DLD1 (cell line): ENCODE data around the gene GAMT.

ENCODE experiments used
- in situ Hi-C: cut with HindIII; loops from 2 replicates; pipeline ENCODE4 v1.10.0; 2017; ENCODE audit warnings: low sequenced_read_pairs

The GAMT gene

DNA sequence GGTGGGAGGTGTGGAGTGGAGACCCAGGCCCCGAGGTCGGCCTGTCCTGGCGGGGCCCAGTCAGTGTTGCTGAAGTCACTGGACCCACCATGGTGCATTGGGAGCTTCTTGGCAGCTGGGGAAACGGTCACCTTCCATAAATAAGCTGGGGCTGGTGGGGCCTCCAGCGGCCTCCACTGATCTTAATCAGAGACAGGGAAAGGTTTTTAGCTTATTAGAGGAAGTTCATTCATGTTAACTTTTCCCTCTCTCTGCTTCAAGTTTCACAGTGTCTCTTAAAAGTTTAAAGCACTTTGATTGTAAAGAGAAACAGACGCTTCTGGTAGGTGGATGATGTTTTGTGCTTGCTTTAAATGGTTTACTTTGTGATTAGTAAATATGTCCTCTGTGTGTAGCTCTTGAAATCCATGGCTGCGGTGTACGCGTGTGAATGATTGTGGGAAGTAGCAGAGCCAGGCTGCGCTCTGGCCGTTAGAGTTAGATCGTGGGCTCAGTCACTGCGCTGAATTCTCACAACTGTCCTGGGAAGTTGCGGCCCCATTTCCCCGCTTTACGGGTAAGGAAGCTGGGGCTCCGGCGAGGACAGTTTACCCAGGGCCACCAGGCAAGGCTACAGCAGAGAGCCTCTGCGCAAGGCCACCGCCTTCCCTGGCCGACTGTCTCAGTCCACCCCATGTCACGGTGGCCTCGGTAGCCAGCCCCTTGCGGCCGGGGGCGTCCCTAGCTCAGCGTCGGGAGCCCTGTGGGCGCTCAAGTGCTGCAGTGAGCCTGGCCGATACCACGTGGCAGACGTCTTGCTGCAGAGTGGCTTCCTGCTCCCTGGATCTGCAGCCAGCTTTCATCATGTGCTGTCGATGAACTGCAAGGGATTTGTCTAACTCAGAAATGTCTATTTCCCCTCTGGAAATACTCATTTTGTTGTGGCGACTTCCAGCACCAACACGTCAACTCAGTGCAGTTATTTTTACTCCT, 34.2 kb downstream of the GAMT start:
- in situ Hi-C loops, result no loop called here

DNA sequence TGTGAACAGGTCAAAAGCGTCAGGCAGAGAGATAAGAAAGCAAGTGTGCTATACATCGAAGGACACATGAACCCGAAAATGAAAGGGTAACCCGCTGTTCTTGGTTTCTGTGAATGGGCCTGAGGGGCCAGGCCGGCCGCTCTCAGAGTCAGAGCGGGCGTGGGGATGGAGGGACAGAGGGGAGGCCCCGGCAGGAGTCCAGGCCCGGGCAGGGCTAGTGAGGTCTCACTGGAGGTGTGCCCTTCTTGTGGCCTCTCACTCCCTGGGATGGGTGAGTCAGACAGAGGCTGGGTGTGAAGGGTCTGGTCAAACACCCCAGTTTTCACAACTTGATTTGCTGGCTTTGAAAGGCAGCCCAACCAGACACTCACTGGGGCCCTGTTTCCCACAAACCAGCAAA, 35.0 kb downstream of the GAMT start:
- in situ Hi-C loops, result no loop called here

DNA sequence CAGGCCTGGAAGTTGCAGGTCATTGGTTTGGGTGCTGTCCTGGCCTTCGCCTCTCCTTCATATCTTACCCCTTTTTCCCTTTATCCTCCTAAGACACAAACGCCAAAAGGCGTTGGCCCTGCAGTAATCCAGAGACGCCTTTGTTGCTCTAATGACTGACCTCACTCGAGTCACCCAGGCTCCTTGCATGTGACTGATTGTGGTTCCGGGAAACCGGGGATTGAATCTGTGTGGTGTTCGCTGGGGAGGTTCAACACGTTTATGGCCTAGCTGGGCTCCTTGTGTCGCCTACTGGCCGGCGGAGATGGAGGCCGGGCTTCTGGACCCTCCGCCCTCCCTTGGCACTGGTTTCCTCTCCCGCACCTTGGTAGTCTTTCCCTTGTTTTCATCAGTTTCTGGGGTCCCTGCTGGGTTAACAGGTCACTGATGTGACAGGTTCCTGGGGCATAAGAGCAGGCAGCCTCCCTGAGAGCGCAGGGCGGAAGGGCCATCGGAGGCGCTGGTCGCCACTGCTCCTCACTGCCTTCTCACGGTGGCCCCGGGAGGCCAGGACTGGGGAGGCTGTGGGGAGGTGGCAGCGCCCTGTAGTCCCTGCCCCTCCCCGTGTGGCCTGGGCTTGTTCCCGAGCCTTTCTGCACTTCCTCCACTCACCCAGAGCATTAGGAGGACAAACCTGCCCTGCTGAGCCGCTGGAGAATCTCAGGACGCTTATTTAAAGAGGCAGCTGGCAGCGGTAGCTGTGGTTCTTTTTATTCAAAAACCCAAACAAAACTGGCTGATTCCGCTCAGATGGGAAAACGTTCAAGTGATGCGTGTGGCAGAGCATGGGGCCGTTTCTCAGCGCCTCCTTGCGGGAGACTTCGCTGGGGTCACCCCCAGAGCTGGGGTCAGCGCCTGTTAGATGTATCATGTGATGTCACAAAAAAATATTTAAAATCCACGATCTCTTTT, 35.7 kb downstream of the GAMT start:
- in situ Hi-C loops, result no loop called here

DNA sequence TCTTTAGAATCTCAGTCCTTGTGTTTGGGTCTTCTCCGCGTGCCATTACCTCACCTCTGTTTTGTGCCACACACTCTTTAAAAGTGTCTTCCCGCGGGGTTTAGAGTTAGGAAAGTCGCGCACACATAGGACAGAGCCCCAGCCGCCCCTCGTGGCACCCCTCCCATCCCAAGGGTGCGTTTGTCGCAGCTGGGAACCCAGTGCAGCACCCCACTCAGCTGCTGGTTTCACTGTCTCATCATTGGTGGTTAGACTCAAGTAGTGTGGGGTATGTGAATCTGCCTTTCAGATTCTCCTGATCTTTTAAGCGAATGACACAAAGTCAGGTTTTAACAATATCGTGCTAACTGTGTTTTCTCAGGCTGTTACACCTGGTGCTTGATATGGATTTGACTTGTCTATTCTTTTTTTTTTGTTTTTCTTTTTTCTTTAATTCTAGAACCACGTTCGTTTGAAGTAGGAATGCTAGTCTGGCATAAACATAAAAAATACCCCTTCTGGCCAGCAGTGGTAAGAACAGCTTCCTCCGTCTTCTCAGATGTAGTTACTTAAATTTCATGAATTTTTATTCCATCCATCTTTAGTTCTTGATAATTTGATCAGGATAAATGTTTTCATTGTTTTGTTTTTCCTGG, 37.2 kb downstream of the GAMT start:
- in situ Hi-C loops, result no loop called here

DNA sequence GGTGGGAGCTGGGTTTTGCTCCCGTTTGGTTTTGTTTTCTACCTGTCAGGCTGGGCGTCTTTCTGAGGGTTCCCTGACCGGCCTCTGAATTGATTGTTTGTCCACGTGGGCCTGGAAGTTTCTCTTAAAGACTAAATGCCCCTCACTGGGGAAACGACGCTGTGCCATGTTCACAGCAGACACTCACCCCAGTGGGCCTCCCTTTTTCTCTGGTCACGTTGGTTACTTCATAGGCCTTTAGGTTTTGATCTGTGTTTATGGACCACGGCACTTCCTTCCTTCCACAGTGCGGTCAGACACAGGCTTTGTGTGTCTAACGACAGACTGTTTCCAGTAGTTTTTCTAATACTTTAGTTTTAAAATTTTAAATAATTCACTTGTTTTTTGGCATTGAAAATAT, 37.7 kb downstream of the GAMT start:
- in situ Hi-C loops, result no loop called here

DNA sequence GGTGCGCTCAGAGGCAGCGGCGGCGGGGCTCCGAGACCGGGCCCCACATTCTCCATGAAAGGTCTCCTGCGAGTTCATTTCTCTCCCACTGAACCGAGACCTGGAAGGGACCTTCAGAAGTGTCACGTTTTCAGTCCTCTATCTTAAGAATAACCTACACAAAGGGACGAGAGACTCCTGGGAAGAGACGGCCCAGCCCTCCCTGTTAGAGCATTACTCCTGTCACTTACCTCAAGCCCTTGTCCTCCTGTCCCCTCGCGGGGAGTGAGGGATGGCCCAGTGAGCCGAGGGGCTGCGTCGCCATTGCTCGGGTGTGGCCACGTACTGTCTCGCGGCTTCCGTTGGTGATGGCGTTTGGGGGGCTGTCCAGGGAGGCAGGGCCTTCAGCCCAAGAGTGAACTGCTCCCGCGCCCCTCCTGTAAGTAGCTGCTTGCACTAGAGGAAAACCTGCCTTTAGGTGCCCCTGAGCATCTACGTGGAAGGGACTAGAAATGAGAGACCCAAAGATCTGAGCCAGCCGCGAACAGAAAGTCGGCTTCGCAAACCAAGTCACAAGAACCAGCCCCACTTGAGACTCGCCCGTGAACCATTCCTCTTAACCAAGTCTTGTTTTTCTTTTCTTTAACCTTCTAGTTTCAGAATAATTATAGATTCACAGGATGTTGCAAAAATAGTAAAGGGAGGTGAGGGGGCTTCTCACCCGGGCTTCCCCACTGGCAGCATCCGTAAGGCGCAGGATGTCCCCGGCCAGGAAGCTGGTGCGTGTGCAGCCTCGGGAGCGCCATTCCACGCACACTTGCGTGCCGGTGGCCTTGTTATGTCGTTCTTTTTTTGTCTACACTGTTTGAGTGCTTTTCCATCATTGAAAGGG, 38.7 kb downstream of the GAMT start:
- in situ Hi-C loops, result no loop called here

DNA sequence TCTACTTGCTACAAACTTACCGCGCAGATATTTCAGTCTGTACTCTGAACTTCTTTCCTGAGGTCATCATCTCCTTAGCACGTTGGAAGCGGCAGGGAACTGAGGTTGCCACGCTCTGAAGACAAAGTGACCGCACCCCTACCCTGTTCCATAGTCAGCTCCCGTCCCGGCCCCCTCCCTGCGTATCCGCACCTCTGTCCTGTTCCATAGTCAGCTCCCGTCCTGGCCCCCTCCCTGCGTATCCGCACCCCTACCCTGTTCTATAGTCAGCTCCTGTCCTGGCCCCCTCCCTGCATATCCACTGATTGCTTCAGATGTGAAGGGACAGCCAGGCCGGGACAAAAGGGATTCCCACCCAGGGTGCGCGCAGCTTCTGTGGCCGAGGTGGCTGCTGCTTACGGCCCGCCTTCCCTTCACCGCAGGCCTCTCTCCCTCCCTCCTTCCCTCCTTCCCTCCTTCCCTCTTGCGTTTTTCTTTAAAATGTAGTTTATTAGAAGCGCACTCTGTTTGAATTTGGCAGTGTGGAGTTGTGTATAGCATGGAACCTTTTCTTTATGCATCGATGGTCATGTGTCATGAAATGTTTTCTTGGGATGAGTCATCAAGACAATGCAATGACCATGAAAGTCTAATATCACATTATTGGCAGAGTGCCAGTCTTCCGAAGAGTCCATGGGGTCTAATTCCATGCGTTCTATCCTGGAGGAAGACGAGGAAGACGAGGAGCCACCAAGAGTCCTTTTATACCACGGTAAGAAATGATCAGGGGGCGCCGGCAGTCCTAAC, 39.5 kb downstream of the GAMT start:
- in situ Hi-C loops, result no loop called here

DNA sequence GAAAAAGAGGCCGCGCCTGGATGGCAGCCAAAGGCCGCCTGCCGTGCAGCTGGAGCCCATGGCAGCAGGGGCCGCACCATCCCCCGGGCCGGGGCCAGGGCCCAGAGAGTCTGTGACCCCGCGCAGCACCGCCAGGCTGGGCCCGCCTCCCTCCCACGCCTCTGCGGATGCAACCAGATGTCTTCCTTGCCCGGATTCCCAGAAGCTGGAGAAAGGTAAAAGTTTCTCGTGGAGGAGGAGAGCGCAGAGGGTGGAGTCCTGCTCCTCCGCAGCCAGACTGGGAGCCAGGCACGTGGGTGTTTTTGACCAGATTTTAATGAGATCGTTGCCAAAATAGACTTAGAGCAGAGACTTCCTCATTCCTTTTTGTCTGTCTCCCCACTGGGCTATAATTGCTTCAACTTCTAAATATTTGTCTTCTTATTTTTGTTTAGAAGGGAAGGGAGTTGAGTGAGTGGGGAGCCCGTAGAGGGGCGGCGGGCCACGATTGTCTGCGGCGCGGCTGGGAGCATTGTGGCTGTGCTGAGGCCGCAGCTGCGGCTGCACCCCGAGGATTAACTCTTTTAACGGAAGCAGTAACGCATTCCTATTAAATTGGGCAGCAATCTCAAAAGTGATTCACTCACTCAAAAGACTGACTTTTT, 40.4 kb downstream of the GAMT start:
- in situ Hi-C loops, result no loop called here

DNA sequence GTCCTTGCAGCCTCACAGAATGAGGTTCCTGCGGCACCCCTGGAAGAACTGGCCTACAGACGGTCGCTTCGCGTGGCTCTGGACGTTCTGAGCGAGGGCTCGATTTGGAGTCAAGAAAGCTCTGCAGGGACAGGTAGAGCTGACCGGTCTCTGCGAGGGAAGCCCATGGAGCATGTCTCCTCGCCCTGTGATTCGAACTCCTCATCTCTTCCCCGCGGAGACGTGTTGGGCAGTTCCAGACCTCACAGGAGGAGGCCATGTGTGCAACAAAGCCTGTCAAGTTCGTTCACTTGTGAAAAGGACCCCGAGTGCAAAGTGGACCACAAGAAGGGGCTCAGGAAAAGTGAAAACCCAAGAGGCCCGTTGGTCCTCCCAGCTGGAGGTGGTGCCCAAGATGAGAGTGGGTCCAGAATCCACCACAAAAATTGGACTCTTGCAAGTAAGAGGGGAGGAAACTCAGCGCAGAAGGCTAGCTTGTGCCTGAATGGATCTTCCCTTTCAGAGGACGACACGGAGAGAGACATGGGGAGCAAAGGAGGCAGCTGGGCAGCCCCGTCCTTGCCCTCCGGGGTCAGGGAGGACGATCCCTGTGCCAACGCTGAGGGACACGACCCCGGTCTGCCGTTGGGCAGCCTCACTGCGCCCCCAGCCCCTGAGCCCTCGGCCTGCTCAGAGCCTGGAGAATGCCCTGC, 41.1 kb downstream of the GAMT start:
- in situ Hi-C loops, result no loop called here

DNA sequence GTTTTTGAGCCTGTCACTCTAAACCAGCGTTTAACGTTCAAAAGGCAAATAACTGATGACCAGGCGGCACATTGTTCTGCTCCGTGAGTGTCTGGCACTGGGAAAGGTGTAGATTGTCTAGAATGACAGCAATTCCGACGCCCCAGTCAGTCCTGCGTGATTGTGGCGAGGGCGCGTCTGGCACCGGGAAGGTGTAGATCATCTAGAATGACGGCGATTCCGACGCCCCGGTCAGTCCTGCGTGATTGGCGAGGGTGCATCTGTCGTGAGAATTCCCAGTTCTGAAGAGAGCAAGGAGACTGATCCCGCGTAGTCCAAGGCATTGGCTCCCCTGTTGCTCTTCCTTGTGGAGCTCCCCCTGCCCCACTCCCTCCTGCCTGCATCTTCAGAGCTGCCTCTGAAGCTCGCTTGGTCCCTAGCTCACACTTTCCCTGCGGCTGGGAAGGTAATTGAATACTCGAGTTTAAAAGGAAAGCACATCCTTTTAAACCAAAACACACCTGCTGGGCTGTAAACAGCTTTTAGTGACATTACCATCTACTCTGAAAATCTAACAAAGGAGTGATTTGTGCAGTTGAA, 43.7 kb downstream of the GAMT start:
- in situ Hi-C loops, result no loop called here

DNA sequence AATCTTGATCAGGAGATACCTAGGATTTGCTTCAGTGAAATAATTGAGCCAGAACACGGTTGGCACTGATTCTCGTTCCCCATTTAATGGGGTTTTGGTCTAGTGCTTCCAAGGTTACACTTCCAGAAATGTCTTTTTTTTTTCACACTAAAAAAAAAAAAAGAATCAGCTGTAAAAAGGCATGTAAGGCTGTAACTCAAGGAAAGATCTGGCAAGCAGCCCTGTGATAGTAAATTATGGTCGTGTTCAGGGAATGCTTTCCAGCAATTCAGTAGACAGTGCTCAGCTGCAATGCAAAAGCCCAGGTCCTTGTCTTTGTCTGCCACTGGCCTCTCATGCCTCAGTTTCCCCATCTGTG, 44.9 kb downstream of the GAMT start:
- in situ Hi-C loops, result no loop called here

DNA sequence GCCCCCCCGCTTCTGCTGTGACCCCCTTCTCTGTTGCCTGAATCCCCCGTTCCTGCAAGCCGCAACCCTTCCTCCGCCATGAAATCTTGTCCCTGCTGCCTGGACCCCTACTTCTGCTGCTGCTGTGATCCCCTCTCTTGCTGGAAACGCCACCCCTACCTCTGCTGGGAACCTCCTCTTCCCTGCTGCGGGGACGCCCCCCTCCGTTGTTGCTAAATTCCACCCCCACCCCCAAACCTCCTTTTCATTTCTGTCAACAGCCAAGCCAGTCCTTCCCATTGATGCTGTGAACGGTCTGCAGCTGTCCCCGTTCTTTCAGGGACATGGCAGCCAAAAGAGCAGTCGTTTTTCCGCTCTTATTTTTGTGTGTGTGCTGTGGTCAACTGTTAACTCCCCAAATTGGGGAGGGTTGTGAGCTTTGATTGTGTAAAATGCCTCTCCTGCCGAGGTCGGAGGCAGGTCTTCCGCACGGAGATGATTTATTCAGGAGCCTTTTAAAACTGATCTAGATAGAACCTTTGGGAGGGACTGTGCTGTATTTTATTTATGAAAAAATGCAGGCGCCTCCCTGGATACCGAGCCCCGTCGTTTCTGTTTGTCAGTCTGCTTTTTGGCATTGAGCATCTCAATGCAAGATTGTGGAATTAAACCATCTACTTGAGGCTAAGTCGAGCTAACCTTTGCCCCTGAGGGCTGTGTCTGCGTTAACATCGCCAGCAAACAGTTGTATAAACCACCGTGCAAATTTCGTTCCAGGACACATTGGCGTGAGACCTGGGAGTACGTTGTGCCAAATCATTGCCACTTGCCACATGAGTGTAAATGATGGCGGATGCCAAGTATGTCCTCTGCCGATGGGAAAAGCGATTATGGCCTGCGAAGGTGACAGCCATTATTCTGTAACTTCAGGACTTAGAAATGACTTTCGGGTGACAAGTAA, 45.5 kb downstream of the GAMT start:
- in situ Hi-C loops, result no loop called here

DNA sequence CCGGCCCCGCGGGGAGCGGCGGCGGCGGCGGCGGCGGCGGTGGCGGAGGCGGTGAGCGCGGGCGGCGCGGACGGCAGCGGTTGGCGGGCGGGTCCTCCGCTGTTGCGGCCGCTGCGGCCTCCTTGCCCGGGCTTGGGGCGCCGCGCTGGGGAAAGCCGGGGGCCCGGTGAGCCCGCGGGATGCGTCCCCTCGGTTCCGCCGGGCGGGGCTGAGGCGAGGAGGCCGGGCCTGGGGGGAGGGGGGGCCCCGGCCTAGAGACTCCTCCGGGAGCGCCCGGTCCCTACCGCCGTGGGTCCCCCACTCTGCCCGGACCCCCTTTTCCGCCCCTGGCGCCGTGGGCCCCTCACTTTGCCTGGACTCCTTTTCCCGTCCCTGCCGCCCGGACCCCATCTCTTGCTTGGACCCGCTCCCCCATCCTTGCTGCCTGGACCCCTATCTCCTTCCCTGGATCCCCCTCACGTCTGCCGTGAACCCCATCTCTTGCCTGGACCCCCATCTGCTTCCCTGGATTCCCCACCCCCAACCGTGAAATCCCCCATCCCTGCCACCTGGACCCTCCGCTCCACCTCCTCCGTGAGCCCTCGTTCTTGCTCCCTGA, 46.3 kb downstream of the GAMT start:
- in situ Hi-C loops, result no loop called here

DNA sequence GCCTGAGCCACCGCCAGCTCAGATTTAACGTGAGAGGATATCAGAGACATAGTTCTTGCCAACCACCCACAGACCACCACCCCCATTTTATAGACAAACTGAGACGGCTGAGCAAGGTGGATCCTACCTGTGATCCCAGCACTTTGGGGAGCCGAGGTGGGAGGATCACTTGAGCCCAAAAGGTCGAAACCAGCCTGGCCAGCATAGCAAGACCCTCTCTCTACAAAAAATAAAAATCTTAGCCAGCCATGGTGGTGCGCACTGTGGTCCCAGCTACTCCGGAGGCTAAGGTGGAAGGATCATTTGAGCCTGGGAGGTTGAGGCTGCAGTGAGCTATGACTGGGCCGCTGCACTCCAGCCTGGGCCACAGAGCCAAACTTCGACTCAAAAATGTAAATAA, 48.2 kb downstream of the GAMT start:
- in situ Hi-C loops, result no loop called here

DNA sequence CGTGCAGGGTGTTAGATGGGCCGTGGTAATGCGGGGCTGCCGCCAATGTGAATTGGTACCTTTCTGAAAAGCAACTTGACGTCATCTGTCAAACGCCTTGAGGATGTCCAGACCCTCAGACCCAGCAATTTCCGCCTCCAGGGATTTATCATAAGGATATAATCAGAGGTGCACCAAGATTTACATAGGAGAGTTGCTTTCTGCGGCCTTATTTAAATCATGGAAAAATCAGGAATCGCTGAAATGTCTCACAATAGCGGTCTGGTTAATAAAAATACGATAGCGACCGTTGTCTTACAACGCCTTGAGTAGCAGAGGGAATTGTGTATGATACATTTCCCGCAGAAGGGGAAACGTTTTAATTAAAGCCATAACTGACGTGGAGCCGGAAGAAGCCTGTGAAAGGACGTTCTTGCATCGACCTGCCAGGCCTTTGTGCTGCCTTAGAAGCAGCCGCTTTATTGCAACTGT, 49.9 kb downstream of the GAMT start:
- in situ Hi-C loops, result no loop called here

DNA sequence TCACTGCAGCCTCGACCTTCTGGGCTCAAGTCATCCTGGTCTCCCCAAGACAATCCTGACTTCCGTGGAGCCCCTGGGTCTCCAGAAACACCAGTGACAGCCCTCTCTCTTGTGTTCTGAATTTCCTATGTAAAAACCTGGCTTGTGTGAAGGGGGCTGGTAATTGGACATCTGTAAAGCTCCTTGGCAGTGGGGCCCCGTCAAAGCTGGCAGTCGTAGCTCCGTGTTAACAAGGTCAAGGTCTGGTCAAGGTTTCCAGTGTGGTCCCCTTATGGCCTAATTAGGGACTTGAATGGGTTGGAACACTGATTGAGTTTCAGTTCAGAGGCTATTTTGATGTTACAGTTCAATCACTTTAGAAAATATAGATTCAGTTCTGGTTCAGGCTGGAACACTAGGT, 50.5 kb downstream of the GAMT start:
- in situ Hi-C loops, result no loop called here

DNA sequence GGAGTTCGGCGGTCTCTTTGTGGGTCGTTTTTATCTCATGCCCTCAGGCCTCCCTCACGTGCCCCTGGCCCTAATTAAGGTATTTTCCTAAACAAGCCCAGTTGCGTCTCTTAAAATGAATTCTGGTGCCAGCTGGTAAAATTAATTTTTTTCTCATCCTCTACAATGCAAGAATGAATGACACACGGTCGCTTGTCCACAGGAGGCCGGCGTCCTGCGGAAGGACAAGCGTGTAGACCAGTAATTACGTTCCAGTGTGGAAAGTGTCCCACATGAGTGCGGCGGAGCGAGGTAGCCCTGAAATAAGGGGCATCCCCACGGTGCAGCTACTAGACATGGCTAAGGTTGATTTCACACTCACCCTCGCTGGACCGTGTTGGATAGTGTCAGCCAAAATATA, 52.1 kb downstream of the GAMT start:
- in situ Hi-C loops, result no loop called here
